Measurements from ENCODE around the gene HOXC12. TPM values are rescaled to one million over a fixed set of nuclear protein-coding genes. Genes with fewer than 3 reads are reported as not detected.
A peak's percentile ranks its signal among the peaks of the same experiment; 100 is the strongest.

HOXC12 gene
- total RNA-seq, 1 donor from 2014 or later: not detected

DNA sequence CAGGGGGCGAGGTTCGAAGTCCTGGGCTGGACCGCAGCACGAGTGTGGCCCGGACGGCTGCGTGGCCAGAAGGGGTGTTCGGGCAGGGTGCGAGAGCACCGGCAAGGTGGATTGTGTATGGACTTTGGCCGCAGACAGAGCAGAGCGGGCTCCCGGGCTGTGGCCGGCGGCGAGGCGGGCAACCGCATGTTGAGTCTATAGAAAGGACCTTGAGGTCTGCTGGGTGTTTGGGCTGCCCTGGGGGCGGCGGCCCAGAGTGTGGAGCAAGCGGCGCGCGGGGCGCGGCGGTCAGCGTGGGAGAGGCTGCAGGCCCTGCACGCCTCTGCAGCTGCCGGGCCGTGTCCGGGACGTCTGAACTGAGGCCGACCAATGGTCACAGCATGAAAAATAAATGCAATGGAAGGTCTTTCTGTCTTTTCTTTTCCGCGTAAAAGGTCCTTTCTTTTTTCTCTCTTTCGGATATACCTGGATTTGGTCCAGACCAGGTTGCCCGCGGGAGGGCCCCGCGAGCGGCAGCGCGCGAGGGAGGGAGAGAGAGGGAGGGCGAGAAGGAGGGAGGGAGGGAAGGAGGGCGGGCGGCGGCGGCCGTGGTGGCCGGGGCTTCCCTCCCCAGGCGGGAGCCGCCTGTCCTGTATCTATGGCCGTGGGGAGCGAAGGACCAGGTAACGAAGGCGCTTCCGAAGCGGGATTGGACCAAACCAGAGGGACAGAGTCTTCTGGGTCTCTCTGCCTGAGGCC, 39.7 kb downstream of the HOXC12 start:
- intact Hi-C loops (cut with DNase I): no loop called here
- no peak for DNase-seq
- ATAC-seq: no peak
- Histone ChIP-seq H3K27ac (no peak overlapping the region), H3K27me3 (peaks cover 100% of the 10 kb centered on the region), H3K4me1 (peaks cover 23% of the 10 kb centered on the region), H3K36me3 (no peaks in the 10 kb centered on the region), H3K4me3 (no peak overlapping the region), H3K9me3 (no peaks in the 10 kb centered on the region)
- TF ChIP-seq, protein P1, sequence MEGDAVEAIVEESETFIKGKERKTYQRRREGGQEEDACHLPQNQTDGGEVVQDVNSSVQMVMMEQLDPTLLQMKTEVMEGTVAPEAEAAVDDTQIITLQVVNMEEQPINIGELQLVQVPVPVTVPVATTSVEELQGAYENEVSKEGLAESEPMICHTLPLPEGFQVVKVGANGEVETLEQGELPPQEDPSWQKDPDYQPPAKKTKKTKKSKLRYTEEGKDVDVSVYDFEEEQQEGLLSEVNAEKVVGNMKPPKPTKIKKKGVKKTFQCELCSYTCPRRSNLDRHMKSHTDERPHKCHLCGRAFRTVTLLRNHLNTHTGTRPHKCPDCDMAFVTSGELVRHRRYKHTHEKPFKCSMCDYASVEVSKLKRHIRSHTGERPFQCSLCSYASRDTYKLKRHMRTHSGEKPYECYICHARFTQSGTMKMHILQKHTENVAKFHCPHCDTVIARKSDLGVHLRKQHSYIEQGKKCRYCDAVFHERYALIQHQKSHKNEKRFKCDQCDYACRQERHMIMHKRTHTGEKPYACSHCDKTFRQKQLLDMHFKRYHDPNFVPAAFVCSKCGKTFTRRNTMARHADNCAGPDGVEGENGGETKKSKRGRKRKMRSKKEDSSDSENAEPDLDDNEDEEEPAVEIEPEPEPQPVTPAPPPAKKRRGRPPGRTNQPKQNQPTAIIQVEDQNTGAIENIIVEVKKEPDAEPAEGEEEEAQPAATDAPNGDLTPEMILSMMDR (IDR thresholded peaks at IDR 0.05): no peak

DNA sequence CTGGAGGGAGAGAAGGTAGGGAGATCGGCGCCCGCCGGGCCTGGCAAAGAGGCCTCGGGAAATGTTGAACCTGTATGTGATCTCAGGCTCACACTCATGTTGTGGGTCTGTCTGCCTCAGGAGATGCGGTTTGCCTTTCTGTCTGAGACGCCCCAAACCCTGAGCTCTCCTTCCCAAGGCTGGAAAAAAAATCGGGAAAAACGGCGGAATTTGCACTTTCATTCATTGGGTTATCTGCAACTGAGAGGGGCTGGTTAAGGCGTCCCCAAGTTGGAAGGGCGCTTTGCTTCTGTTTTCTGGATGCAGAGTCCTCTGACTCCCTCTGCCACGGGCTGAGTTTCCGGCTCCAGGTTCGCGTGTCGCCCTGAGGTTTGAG, 40.3 kb downstream of the HOXC12 start:
- no peak overlapping the region for H3K27ac ChIP-seq
- ATAC-seq: no peak
- peaks cover 21% of the 10 kb centered on the region for H3K4me1 ChIP-seq
- peak overlapping the region; percentile 52 for H3K4me3 ChIP-seq
- peaks cover 100% of the 10 kb centered on the region for H3K27me3 ChIP-seq
- intact Hi-C loops (cut with DNase I): no loop called here
- TF ChIP-seq, protein P1 (IDR thresholded peaks at IDR 0.05): no peak
- DNase-seq: no peak
- H3K9me3 ChIP-seq: no peaks in the 10 kb centered on the region
- H3K36me3 ChIP-seq: no peaks in the 10 kb centered on the region

GRCh38 chr12:53995378-53996239, 40.9 kb downstream of the HOXC12 start:
- Histone ChIP-seq H3K36me3 (no peaks in the 10 kb centered on the region), H3K27me3 (peaks cover 100% of the 10 kb centered on the region), H3K4me1 (peaks cover 26% of the 10 kb centered on the region), H3K27ac (no peak overlapping the region), H3K9me3 (no peaks in the 10 kb centered on the region), H3K4me3 (peak overlapping the region; percentile 52)
- intact Hi-C loops (cut with DNase I): no loop called here
- ATAC-seq: peak; percentile 57
- no peak for DNase-seq
- TF ChIP-seq, protein P1 (IDR thresholded peaks at IDR 0.05): no peak

GRCh38 chr12:53996240-53997203, 41.8 kb downstream of the HOXC12 start:
- intact Hi-C loops (cut with DNase I): no loop called here
- Histone ChIP-seq H3K27ac (no peak overlapping the region), H3K4me3 (peak overlapping the region; percentile 52), H3K27me3 (peaks cover 100% of the 10 kb centered on the region), H3K4me1 (peaks cover 26% of the 10 kb centered on the region), H3K9me3 (no peaks in the 10 kb centered on the region), H3K36me3 (no peaks in the 10 kb centered on the region)
- TF ChIP-seq, protein P1 (IDR thresholded peaks at IDR 0.05): no peak
- DNase-seq (no peak), ATAC-seq (no peak)
